ENCODE measurements around the gene CALHM4.

CALHM4 gene, protein sequence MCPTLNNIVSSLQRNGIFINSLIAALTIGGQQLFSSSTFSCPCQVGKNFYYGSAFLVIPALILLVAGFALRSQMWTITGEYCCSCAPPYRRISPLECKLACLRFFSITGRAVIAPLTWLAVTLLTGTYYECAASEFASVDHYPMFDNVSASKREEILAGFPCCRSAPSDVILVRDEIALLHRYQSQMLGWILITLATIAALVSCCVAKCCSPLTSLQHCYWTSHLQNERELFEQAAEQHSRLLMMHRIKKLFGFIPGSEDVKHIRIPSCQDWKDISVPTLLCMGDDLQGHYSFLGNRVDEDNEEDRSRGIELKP

DNA sequence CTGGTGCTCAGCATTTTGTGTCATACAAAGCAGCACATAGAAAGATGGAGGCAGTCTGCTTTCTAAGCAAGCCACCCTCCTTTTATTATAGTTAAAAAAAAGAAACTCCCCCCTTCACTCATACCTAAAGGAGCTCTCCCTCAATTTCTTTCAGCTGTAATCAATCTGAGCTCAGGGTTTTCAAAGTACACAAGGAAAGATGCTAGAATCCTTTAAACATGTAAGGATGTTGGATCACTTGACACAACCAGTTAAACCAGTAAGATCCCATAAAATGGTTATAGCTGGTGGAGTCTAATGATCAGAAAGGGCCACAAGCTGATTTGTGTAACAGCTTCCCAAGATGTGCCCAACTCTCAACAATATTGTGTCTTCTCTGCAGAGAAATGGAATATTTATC lies at the start of gene CALHM4:
CALHM4 (plus strand) TSS at position 301 of the 400 bp plus-strand sequence; CDS start at position 344, 43 bp downstream.
- DNase-seq (ENCODE audit: low read depth in 2 of 2) = no peak

DNA sequence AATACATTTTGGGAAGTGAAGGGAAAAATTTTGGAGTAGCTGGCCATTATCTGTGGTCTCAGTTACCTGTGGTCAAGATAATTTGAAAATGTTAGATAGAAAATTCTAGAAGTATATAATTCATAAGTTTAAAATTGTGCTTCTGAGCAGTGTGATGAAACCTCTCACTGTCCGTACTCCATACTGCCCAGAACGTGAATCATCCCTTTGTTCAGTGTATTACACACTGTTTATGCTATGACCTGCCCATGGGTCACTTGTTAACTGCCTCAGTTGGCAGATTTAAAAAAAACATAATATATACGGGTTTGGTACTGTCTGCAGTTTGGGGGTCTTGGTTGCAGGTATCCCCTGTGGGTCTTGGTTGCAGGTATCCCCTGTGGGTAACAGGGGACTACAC lies 46.2 kb upstream of the CALHM4 start:
- no peak for DNase-seq (ENCODE audit: low read depth in 2 of 2)

DNA sequence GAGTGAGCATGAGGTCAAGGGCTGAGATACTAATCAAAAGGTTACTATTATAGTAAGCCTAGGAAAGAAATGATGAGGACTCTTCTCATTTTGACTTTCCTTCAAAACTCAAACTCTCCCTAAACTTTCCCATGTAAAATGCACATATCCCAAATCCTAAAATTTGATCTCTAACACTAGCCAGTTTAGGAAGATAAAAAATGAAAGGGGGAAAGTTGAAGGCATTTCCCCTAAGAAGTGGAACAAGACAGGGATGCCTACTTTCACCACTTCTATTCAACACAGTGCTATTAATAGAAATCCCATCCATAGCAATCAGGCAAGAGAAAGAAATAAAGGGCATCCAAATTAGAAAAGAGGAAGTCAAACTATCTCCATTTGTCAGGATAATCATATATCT lies 45.0 kb upstream of the CALHM4 start:
- DNase-seq (ENCODE audit: low read depth in 2 of 2) = no peak

DNA sequence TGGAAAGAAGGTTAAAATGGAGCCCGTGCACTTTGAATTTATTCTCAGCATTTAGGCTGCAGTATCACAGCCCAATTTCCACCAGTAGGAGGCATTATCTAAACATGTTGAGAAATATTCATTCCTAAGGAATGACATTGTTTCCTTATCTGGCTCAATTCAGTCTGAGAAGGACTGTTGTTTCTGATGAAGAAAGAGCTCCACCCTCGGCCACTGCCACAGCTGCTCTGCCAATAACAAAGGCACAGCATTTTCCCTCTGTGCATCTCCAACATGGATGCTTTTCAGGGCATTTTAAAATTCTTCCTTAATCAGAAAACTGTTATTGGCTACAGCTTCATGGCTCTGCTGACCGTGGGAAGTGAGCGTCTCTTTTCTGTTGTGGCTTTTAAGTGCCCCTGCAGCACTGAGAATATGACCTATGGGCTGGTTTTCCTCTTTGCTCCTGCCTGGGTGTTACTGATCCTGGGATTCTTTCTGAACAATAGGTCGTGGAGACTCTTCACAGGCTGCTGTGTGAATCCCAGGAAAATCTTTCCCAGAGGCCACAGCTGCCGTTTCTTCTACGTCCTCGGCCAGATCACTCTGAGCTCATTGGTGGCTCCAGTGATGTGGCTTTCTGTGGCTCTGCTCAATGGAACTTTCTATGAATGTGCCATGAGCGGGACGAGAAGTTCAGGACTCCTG lies 42.0 kb upstream of the CALHM4 start, which contains the start of gene CALHM5:
CALHM5 (plus strand) TSS at position 216 of the 687 bp plus-strand sequence; CDS start at position 274, 58 bp downstream.
- DNase-seq (ENCODE audit: low read depth in 2 of 2) = peak; percentile 67 to 68

DNA sequence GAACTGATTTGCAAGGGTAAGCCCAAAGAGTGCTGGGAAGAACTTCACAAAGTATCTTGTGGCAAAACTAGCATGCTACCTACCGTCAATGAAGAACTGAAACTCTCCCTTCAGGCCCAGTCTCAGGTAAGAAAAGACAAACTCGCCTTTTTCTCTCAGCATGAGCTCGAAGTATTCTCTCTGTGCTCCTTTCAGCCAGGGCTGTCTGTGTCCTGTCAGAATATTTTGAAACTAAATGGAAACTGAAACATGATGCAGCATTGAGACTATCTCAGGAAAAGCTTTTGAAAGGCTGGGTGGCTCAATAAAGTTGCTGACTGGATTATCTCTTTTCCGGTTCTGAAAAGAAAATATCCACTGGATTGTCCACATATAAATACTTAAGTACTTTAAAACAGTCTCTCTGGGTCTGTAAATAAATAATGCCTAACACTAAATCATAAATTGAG lies 41.4 kb upstream of the CALHM4 start:
- DNase-seq (ENCODE audit: low read depth in 2 of 2) = no peak

DNA sequence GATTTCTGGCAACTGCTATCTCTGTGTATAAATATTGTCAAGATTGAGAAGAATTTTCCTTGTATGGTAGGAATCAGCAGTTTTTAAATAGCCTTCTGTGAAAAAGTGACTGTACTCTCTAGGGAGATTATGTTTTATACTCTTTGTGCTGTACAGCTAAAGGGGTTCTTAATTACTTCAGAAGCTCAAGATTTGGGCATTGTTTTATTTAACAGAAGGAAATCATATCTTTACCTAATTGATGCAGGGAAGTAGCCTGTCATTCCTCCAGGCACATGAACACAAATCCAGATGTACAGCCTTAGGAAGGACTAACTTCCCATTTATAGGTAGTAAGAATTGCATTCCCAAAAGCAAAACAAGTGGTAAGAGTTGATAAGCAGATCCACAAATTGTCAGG lies 40.8 kb upstream of the CALHM4 start:
- no peak for DNase-seq (ENCODE audit: low read depth in 2 of 2)

DNA sequence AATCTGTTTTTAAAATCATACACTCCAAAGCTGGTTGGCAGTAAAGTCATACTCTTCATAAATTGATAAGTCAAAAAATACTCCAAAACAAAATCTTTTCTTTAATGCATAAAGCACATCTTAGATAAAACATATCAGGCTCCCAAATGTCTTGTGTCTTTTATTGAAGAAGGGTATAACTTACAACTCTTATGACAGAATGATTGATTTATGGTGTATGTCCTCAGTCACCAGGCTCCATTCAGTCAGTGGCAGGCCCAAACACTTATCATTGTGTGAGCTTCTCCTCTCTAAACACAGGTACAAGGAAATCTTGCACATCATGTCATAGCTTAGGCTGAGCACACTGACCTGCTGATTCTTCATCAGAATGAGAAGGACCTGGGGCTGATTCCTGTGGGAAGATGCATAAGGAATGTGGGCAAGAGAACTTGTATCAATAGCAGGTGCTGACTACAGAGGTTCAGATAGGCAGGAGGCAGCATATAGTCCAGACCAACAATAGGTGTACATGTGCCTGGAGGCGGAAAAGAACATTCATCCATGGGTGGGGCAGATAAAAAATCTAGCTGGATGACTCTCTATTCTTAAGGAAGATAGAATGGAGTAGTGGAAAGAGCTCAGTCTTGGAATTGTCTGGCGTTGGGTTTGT lies 40.2 kb upstream of the CALHM4 start:
- no peak for DNase-seq (ENCODE audit: low read depth in 2 of 2)

DNA sequence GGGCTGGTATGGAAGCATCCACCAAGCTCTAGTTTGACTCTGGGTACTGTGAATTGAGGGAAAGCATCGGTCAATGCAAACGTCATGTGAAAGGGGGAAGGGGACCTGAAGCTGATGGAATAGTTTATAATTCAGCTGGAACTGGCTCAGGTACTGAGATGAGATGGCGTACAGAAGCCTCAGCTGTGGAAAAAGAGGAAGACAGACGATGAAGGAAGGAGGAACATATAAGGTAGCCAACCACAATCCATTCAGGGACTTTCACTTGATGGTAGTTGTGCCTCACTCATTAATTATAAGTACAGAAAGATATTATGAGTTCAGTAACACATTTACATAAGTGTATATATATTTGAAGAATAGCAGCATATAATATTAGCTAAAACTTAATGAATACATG lies 39.4 kb upstream of the CALHM4 start:
- no peak for DNase-seq (ENCODE audit: low read depth in 2 of 2)

DNA sequence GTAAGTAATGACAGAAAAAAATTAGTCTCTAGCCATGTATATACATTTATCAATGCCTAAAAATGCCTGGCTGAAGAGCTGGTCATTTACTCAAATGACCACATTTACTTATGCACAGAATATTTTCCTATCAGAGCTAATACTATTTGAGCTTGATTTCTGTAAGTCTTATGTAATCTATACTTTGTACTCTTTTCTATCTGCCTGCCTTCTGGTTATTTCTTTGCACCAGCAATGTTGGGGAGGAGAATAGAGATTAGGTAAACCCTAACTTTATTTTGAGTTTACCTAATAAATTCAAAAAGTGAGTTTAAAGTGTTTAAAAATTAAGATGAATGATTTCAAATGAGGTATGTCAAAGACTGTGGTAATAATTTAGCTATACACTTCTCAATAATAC lies 38.4 kb upstream of the CALHM4 start:
- no peak for DNase-seq (ENCODE audit: low read depth in 2 of 2)

DNA sequence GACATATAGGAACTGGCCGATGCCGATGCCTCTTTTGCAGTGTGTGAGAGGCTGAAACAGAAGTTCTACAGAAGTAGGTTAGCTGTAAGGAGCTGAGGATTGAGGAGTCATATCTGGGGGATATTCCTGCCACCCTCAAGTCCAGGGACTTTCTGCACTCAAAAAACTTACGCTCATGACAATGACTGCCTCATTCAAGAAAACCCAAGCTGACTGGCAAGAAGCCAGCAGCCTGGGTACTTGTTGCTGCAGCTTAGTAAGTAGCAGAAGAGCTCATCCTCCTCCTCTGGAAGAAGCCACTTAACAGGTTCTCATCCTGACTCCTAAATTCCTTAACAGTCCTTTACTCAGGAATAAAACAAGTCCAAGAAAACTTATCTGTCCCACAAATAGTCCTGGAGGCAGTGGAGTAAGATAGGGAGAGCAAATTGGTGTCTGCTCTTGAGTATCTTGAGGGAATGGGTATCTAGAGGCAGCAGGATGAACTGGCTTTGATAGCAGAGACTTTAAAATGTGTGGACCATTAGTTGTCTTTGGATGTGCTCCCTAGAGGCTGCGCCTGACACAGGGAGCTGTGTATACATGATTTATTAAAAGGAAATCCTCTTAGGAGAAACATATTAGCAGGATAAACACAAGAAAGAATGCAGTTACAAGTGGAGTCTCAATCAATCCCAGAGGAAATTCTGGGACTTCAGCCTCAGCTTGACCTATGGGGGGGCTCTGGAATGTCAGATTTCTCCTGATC lies 34.8 kb upstream of the CALHM4 start:
- no peak for DNase-seq (ENCODE audit: low read depth in 2 of 2)

DNA sequence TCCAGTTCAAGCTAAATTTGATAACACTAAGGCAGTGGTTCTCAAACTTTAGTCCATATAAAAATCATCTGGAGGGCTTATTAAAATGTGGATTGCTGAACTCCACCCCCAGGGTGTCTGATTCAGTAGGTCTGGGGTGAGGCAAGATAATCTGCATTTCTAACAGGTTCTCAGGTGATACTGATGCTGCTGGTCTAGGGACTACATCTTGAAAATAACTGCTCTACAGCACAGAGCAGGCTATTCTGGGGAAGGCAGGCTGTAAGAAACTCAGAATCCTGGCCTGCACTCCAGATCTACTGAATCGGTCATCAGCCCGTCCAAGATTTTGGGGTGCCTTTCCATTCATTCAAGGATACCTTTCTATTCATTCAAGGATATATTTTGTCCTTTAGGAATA lies 30.7 kb upstream of the CALHM4 start:
- no peak for DNase-seq (ENCODE audit: low read depth in 2 of 2)

DNA sequence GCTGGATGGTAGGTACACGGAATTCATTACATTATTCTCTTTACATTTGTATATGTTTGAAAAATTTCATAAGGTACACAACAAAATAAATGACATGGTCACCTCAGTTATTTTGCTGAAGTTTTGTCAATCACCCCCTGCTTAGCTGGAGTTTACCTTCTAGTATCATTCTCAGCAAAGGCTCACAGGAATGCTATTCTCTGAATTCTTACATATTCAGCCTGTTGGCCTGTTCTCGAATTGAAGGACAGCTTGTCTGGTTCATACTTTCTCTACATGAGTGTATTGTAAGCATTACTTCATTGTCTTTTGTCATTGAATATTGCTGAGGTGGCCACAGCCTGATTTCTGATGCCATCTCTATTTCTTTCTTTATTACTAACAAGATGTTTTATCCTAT lies 29.3 kb upstream of the CALHM4 start:
- no peak for DNase-seq (ENCODE audit: low read depth in 2 of 2)

DNA sequence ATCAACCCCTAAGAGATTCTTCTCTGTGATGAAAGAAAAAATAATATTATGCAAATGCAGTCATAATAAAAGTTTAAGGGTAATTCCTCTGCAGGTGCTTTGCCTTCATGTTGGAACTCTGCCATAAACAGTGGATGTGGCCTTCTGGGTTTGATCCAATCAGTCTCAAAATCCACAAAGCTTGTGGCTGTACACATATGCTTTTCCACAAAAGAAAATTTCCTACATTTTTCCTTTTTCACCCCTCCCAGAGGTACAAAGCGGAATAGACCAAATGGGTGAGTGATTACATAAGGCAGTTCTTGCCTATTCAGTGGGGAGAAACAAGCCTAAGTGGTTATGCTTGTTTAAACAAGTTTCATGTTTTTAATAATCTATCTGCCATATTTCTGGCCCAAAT lies 25.4 kb upstream of the CALHM4 start:
- DNase-seq (ENCODE audit: low read depth in 2 of 2) = no peak

DNA sequence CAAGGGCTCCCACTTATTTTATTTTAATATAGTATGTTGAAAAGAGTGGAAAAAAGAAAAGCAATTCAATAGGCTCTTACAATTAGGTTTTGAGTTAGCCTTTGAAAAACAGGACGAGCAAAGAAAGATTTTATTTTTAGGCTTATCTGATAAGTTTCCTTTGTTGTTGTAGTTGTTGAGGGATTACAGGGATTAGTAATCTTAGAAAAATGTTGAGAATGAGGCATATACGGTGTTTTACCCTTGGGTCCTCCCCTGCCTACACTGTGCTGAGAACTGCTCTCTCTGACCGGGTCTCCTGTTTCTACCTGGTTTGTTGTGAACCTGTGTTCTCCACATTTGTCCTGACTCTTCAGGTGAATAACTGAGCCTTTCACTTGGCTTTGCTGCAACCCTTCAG lies 24.8 kb upstream of the CALHM4 start:
- DNase-seq (ENCODE audit: low read depth in 2 of 2) = no peak

DNA sequence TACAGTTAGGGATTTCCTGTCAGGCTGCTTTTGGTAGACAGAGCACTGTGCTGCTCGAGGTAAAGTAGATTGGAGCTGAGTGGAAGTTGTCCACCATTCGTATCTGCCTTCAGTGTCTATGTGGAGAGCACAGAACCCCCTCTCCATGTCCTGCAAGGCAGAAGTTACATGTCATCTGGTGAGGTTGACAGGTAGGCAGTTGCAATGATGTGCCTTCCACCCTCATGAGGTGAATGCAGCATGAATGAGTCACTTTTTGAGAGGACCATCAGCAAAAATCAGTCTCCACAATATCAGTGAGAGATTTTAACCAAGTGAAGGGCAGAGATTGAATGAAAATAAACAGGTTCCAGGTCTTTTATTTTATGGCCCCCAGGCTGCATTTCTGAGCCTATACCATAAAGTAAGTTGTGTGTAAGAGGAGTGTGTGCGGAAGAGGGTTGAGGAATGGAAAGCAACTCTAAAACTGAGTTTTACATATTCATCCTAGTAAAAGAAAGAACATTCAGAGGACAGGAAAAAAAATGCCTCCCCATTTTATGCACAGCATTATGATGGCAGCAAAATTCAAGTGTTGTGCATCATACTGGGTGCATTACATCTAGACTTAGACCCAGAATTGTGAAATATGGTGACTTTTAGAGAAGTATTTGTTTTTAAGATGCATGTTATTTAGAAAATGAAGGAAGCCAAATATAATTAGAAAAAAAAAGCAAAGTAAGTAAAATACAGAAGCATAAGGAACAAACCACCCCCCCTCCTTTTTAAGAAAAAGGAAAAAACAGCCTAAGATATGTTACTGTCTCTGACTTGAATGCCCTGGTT lies 23.9 kb upstream of the CALHM4 start:
- DNase-seq (ENCODE audit: low read depth in 2 of 2) = no peak

DNA sequence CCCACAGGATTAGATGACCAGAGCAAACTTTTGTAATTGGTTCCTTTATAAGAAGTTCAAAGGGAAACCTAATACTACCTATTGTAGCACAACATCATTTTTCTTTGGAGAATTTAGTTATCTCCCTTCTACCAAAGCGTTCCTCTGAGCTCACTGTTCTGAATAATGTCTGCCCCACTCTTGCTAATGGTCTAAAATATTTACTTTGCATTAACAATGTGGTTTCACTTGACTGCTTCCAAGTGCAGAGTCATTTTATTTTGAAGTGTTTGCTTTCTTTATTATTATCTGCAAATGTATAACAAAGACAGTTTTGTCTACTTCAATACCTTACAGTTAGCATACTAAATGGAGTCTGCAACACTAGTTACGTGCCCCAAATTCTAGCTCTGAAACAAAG lies 23.1 kb upstream of the CALHM4 start:
- no peak for DNase-seq (ENCODE audit: low read depth in 2 of 2)

DNA sequence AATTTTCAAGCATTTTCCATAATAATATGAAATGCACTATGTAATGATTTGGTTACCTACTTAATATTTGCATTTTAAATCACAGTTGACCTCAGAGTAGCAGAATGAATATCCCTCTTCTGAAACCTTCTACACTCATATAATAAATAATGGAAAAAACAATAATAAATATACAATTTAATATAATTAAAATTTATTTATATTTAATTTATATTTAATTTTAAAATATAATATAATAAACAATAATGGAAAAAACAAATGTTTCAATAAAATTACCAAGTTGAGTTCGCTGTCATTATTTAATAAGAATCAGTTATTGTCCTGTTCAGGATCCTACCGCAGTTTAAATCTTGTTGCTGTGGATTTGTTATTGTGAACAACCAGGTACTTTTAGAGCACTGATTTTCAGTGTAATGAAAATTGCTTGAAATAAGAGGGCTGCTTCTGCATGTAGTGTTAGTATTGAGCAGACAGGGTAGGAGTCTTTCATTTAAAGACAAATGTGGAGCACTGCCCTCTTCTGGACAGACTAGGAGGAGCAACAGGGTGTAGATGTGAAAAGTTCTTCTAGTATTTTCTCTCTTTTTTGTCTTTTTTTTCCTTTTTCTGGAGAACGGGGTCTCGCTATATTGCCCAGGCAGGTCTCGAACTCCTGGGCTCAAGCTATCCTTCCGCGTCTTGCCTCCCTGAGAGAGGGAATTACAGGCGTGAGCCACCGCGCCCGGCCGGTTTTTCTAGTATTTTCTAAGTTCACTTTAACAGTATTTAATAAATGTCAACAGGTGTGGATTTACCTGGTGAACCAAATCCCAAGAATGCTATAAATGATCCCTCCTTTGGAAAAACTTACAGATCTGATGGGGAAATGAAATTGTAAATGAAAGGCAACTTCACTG lies 21.6 kb upstream of the CALHM4 start:
- DNase-seq (ENCODE audit: low read depth in 2 of 2) = no peak

DNA sequence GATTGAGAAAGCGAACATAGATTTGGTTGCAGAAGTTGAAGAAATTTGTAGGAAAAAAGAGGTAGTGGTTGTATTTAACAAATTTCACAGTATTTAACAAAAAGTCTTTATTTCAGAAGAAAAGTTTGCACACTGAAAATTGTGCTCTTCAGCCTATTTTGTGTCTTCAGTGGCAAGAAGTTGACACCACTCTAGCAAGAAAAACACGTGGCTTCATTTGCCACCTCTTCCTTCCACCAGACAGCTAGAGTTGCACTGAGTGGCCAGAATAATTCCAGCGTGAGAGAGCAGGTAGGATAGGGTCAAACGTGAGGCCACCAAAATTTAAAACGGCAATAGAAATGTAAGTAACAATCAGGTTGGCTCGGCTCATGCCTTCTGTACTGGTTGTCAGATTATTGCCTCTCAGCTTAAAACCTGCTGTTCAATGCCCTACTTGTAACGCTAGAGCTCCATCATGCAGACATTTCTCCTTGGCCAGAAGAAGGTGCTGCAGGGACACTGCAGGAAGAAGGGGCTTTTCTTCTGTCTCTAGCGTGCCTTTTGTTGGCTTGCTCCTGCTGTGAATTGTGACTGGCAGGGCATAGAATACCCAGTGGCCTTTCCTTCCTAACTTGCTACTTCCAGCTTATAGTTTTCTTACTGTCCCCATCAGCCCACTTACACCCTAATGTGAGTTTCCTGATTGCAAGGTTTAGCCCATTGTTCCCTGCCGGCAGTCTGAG lies 20.2 kb upstream of the CALHM4 start:
- no peak for DNase-seq (ENCODE audit: low read depth in 2 of 2)

DNA sequence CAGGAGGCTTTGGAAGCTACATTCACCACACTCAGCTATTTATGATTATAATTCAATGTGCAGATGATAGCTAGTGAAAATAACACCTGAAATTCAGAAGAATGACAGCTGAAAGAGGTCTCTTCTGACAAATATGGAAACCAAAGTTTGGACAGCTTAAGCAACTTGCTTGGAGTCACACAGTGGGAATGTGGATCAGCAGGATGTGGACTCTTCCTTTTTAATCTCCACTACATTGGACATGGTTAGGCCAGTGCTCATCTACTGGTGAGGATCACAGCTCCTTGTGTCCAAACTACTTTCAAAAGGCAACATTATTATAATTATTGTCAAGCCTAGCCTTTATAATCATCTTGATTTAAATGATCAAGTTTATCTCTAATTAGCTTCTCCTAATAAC lies 18.4 kb upstream of the CALHM4 start:
- no peak for DNase-seq (ENCODE audit: low read depth in 2 of 2)

DNA sequence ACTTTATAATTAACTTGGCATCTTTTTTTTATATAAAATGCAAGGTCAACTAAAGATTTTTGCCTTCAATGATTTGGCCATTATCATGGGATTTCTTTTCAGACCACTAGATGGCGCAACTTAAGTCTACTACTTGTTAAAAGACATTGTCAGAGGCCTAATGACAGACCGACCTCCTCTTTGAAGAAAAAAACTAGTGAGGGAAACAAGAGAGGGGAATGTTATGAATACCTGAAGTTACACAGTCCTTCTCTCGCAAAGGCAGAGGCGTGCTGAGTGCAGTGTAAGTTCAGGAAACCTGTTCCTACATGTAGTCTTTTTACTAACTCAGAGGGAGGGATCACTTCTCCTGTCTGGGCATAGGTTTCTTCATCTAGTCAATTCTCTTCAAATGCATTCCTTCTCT lies 17.3 kb upstream of the CALHM4 start:
- DNase-seq (ENCODE audit: low read depth in 2 of 2) = no peak
